GM19240 (cell line): ENCODE results near the gene CTNNA2.

Source experiments
- DNase-seq: peaks from one replicate; pipeline ENCODE4 v3.0.0; 2011; ENCODE audit warnings: low spot score; ENCODE audit not compliant: insufficient read length

Gene CTNNA2

GRCh38 chr2:79611448-79612016 is 98.7 kb downstream of the CTNNA2 start:
- no peak for DNase-seq

GRCh38 chr2:79612999-79613398 is 100.1 kb downstream of the CTNNA2 start:
- DNase-seq = no peak

- DNase-seq = no peak
Measured at GRCh38 chr2:79619442-79619841, 106.6 kb downstream of the CTNNA2 start.

- DNase-seq = no peak
Measured at GRCh38 chr2:79619976-79620375, 107.1 kb downstream of the CTNNA2 start.

- no peak for DNase-seq
Measured at GRCh38 chr2:79620679-79621078, 107.8 kb downstream of the CTNNA2 start.

GRCh38 chr2:79621252-79621651 is 108.4 kb downstream of the CTNNA2 start:
- DNase-seq = no peak

- no peak for DNase-seq
Measured at GRCh38 chr2:79621755-79622154, 108.9 kb downstream of the CTNNA2 start.

GRCh38 chr2:79622508-79622907 is 109.7 kb downstream of the CTNNA2 start:
- no peak for DNase-seq

GRCh38 chr2:79627237-79627636 is 114.4 kb downstream of the CTNNA2 start:
- DNase-seq = no peak

GRCh38 chr2:79630060-79630459 is 117.2 kb downstream of the CTNNA2 start:
- DNase-seq = no peak

- no peak for DNase-seq
Measured at GRCh38 chr2:79630972-79631557, 118.2 kb downstream of the CTNNA2 start.

GRCh38 chr2:79638410-79638809 is 125.6 kb downstream of the CTNNA2 start:
- DNase-seq = no peak

GRCh38 chr2:79638954-79639353 is 126.1 kb downstream of the CTNNA2 start:
- DNase-seq = no peak

GRCh38 chr2:79640001-79640400 is 127.2 kb downstream of the CTNNA2 start:
- DNase-seq = no peak

GRCh38 chr2:79649531-79649930 is 136.7 kb downstream of the CTNNA2 start:
- no peak for DNase-seq

GRCh38 chr2:79660557-79660956 is 147.7 kb downstream of the CTNNA2 start:
- no peak for DNase-seq

GRCh38 chr2:79665091-79665490 is 152.2 kb downstream of the CTNNA2 start:
- no peak for DNase-seq

- DNase-seq = no peak
Measured at GRCh38 chr2:79666430-79666829, 153.6 kb downstream of the CTNNA2 start.

GRCh38 chr2:79669714-79670113 is 156.9 kb downstream of the CTNNA2 start:
- DNase-seq = no peak

- no peak for DNase-seq
Measured at GRCh38 chr2:79670198-79670597, 157.3 kb downstream of the CTNNA2 start.

- DNase-seq = no peak
Measured at GRCh38 chr2:79686884-79687283, 174.0 kb downstream of the CTNNA2 start.

GRCh38 chr2:79695248-79695647 is 182.4 kb downstream of the CTNNA2 start:
- DNase-seq = no peak

GRCh38 chr2:79697200-79697599 is 184.3 kb downstream of the CTNNA2 start:
- no peak for DNase-seq

- DNase-seq = no peak
Measured at GRCh38 chr2:79700651-79701050, 187.8 kb downstream of the CTNNA2 start.
